ENCODE results near the gene ERCC5.

DNA sequence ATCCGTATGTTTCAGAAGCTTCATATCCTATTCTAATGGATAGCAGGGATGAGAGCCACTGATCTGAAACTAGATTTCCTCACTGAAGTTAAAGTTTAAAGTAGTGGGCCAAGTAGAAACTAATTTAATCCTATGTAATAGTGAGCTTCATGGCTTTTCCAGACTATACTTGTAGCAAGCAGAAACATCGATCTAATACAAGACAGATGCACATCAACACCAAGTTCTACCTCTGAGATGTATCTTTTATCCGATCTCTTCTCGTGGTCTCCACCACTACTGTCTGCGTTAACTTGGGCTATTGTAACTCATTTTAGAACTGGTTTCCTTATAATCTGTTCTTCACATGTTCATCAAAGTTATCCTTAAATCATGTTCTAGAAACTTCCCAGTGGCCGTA is 3.1 kb downstream of the ERCC5 start:
- TF ChIP-seq BACH1 (tag; IDR thresholded peaks at IDR 0.05): no peak
- no peak for TF ChIP-seq NR2C2 (CRISPR knock-in tag; IDR thresholded peaks at IDR 0.05)
- TF ChIP-seq NR2C2 (tag; IDR thresholded peaks at IDR 0.05): no peak
- TF ChIP-seq POLR2G (IDR thresholded peaks at IDR 0.05; ENCODE audit: low read depth, low read length): no peak
- no peak for TF ChIP-seq POLR2A (conservative IDR thresholded peaks at IDR 0.05)
- no peak for TF ChIP-seq POLR2AphosphoS5 (IDR thresholded peaks at IDR 0.05; ENCODE audit: control insufficient read depth, insufficient read depth, low read depth, low read length)
- no peak for TF ChIP-seq CC2D1A (IDR thresholded peaks at IDR 0.05)
- no peak for TF ChIP-seq TCF7L2 (IDR thresholded peaks at IDR 0.05; ENCODE audit: low read depth, low read length)
- no peak for TF ChIP-seq CHD2 (IDR thresholded peaks at IDR 0.05; ENCODE audit: low read depth, low read length)
- TF ChIP-seq ZFX (CRISPR knock-in tag; IDR thresholded peaks at IDR 0.05): no peak
- TF ChIP-seq, protein P1, sequence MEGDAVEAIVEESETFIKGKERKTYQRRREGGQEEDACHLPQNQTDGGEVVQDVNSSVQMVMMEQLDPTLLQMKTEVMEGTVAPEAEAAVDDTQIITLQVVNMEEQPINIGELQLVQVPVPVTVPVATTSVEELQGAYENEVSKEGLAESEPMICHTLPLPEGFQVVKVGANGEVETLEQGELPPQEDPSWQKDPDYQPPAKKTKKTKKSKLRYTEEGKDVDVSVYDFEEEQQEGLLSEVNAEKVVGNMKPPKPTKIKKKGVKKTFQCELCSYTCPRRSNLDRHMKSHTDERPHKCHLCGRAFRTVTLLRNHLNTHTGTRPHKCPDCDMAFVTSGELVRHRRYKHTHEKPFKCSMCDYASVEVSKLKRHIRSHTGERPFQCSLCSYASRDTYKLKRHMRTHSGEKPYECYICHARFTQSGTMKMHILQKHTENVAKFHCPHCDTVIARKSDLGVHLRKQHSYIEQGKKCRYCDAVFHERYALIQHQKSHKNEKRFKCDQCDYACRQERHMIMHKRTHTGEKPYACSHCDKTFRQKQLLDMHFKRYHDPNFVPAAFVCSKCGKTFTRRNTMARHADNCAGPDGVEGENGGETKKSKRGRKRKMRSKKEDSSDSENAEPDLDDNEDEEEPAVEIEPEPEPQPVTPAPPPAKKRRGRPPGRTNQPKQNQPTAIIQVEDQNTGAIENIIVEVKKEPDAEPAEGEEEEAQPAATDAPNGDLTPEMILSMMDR (IDR thresholded peaks at IDR 0.05 in 2 of 3, conservative IDR thresholded peaks at IDR 0.05 in 1 of 3; ENCODE audit: insufficient read depth in 2 of 3, low read depth in 1 of 3, low read length in 3 of 3): no peak
- TF ChIP-seq CREB1 (IDR thresholded peaks at IDR 0.05): no peak
- TF ChIP-seq CREB1 (CRISPR knock-in tag; IDR thresholded peaks at IDR 0.05): no peak
- TF ChIP-seq EZH2 (IDR thresholded peaks at IDR 0.05; ENCODE audit: borderline replicate concordance, low read depth, low read length): no peak
- TF ChIP-seq TBL1XR1 (IDR thresholded peaks at IDR 0.05; ENCODE audit: low read length in 2 of 2): no peak

All from K562 (cell line).